Measurements from ENCODE around the gene ARHGAP10. TPM values are rescaled to one million over a fixed set of nuclear protein-coding genes. Genes with fewer than 3 reads are reported as not detected.

The ARHGAP10 gene
- total and polyA plus RNA-seq, 3 experiments from 2014 or later: 8.6 to 14.0 (median 9.7) TPM

DNA sequence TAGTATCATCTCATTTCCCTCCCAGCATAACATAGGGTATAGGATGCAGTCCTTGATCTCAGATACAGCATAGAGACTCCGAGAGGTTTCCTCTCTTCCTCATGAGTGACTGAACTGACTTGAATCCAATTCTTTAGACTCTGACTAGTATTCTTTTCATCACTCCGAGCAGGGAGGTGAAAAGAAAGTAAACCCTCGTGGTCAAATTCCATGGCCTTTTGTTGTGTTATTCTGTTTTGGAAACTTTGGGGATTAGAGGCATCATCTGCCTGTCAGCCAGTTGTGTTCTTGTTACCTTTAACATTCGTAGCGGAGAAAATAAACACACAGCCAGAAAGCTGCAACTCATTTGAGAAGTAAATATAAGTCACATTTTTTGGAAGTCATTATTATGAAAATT is 206.6 kb downstream of the ARHGAP10 start:
- no peaks in the 10 kb centered on the region for H3K27me3 ChIP-seq (ENCODE audit: insufficient read depth, low read length, poor library complexity, severe bottlenecking)
- H3K27ac Mint-ChIP-seq: peak overlapping the region in 2 of 8 donors; percentile 1 to 4
- H3K36me3 Mint-ChIP-seq: no peaks in the 10 kb centered on the region
- ChIA-PET CTCF (interaction anchor here (0.7 kb wide), 1 partner anchor 10 kb away, joined by 3 read pairs; no protein-coding TSS in a partner anchor), POLR2A (no interaction called here)
- H3K9me3 ChIP-seq (ENCODE audit: low read length): no peaks in the 10 kb centered on the region
- no peaks in the 10 kb centered on the region for H3K36me3 ChIP-seq (ENCODE audit: insufficient read depth, low read length)
- H3K4me3 ChIP-seq (ENCODE audit: low read length): no peak overlapping the region
- H3K4me1 ChIP-seq (ENCODE audit: insufficient read depth, low read length): peaks cover 10% of the 10 kb centered on the region
- H3K27me3 Mint-ChIP-seq: no peaks in the 10 kb centered on the region
- H3K4me3 Mint-ChIP-seq: no peak overlapping the region
- H3K27ac ChIP-seq (ENCODE audit: low read depth, low read length): no peak overlapping the region
- DNase-seq: no peak
- H3K9me3 Mint-ChIP-seq: no peaks in the 10 kb centered on the region
- peaks cover 18 to 35% (median 28%) of the 10 kb centered on the region in 3 donors for H3K4me1 Mint-ChIP-seq

DNA sequence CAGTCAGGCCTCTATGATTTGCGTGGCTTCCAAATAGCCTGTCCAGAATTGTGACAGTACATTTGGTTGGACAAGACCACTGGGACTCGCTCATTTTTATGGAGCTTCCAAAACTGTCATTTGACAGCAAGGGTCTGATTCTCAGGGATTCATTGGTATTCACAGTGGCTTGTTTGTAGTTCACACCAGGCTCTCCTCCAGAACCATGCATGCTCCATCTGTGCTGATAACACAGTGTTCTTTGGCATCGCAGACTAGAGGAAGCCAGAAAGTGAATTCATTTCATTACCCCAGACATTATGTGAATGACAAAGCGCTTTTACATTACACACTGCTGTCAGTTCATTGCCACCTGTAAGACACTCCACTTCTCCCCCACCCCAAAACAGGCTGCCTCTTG is 208.3 kb downstream of the ARHGAP10 start:
- POLR2A ChIA-PET: no interaction called here
- CTCF ChIA-PET: no interaction called here
- H3K4me3 Mint-ChIP-seq: no peak overlapping the region

DNA sequence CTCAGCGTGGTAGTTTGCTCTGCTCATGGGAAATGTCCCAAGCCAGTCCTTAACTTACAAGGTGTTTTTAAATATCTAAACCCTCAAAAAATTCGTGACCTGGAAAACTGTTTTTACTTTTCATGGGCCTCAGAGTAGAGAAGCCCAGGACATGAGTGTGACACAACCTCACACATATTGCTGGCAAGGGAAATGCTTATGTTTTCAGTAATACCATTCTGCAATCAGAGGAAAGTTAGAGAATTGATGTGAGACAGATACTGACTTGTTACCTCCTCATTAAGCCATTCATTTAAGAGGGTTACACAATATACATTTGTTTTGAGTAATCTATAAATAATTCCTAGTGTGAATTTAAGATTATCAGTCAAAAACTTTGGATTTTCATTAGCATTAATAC is 209.5 kb downstream of the ARHGAP10 start:
- H3K9me3 Mint-ChIP-seq: no peaks in the 10 kb centered on the region
- ChIA-PET POLR2A (no interaction called here), CTCF (no interaction called here)
- H3K4me1 Mint-ChIP-seq: peaks cover 39 to 56% (median 52%) of the 10 kb centered on the region in 3 donors
- Histone ChIP-seq H3K36me3 (ENCODE audit: insufficient read depth, low read length) (no peaks in the 10 kb centered on the region), H3K27ac (ENCODE audit: low read depth, low read length) (no peak overlapping the region), H3K9me3 (ENCODE audit: low read length) (no peaks in the 10 kb centered on the region), H3K27me3 (ENCODE audit: insufficient read depth, low read length, poor library complexity, severe bottlenecking) (no peaks in the 10 kb centered on the region), H3K4me3 (ENCODE audit: low read length) (no peak overlapping the region), H3K4me1 (ENCODE audit: insufficient read depth, low read length) (peaks cover 23% of the 10 kb centered on the region)
- no peak for DNase-seq
- no peak overlapping the region for H3K4me3 Mint-ChIP-seq
- peaks cover 0 to 4% (median 0%) of the 10 kb centered on the region in 3 donors for H3K36me3 Mint-ChIP-seq
- H3K27me3 Mint-ChIP-seq: peaks cover 0 to 4% of the 10 kb centered on the region in 2 donors
- peak overlapping the region in 1 of 8 donors; percentile 16 for H3K27ac Mint-ChIP-seq

More for the DNA sequence above, 208.3 kb downstream of the ARHGAP10 start:
- Mint-ChIP-seq H3K9me3 (no peaks in the 10 kb centered on the region), H3K4me1 (peaks cover 35 to 52% (median 44%) of the 10 kb centered on the region in 3 donors), H3K36me3 (peaks cover 0 to 4% (median 0%) of the 10 kb centered on the region in 3 donors), H3K27ac (peak overlapping the region in 2 of 8 donors; percentile 27 to 50), H3K27me3 (peaks cover 0 to 3% of the 10 kb centered on the region in 2 donors)
- no peaks in the 10 kb centered on the region for H3K9me3 ChIP-seq (ENCODE audit: low read length)
- no peaks in the 10 kb centered on the region for H3K36me3 ChIP-seq (ENCODE audit: insufficient read depth, low read length)
- no peak for DNase-seq
- no peak overlapping the region for H3K27ac ChIP-seq (ENCODE audit: low read depth, low read length)
- no peaks in the 10 kb centered on the region for H3K27me3 ChIP-seq (ENCODE audit: insufficient read depth, low read length, poor library complexity, severe bottlenecking)
- H3K4me3 ChIP-seq (ENCODE audit: low read length): no peak overlapping the region
- H3K4me1 ChIP-seq (ENCODE audit: insufficient read depth, low read length): peaks cover 23% of the 10 kb centered on the region

DNA sequence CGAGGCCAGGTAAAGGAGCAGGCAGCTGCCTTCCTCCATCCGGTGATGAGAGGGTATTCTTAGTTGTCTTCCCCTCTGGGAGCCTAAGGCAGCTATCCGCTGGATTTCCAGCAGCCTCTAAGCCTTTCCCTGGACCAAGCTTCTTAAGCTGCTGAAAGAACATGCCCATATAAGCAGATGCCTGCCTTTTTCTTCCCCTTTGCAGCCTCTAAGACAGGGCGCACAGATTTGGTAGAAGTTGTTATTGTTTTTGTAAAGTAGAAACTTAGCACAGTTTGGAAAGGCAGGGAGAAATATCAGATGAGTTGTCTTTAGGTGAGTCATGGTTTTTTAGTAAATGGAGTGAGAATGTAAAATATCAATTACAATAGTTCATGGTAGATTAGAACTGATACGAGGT is 210.8 kb downstream of the ARHGAP10 start:
- Mint-ChIP-seq H3K27me3 (peaks cover 0 to 4% of the 10 kb centered on the region in 2 donors), H3K27ac (peak overlapping the region in 7 of 8 donors; percentile 10 to 92 (median 77)), H3K9me3 (no peaks in the 10 kb centered on the region), H3K4me3 (peak overlapping the region; percentile 11 to 77 (median 69)), H3K4me1 (peaks cover 39 to 56% (median 52%) of the 10 kb centered on the region in 3 donors), H3K36me3 (peaks cover 4 to 9% (median 6%) of the 10 kb centered on the region in 3 donors)
- H3K27ac ChIP-seq (ENCODE audit: low read depth, low read length): no peak overlapping the region
- H3K4me1 ChIP-seq (ENCODE audit: insufficient read depth, low read length): peaks cover 23% of the 10 kb centered on the region
- H3K4me3 ChIP-seq (ENCODE audit: low read length): no peak overlapping the region
- ChIA-PET CTCF (interaction anchor here (1.4 to 1.5 kb wide), 3 partner anchors 10 to 76 kb away, joined by 3 read pairs; no protein-coding TSS in a partner anchor), POLR2A (interaction anchor here (1.0 to 1.3 kb wide), 2 partner anchors 500 to 503 kb away, joined by 3 to 10 read pairs; partner anchors contain the start of gene NR3C2)
- H3K27me3 ChIP-seq (ENCODE audit: insufficient read depth, low read length, poor library complexity, severe bottlenecking): no peaks in the 10 kb centered on the region
- no peaks in the 10 kb centered on the region for H3K36me3 ChIP-seq (ENCODE audit: insufficient read depth, low read length)
- no peak for DNase-seq
- H3K9me3 ChIP-seq (ENCODE audit: low read length): no peaks in the 10 kb centered on the region

DNA sequence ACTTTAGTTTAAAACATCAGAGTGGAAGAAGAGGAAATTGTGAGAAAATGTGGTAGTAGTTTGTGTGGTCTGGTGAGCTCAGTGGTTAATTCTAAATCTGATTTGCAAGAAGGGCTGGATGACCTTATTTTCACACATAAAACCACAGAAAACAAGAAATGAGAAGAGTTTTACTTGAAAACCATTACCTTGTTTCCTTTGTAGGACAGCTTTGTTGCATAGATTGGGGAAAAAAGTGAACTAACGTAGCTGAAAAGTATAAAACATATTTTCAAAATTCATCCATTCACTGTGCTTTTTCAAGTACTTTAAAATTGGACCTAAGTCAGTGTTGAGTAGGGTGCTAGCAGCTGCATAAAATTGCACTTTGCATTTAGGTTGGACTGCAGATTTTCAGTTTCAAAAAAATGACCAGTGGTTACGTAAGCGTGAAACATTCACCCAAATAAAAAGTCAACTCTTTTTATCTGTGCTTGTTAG is 211.3 kb downstream of the ARHGAP10 start:
- H3K27ac Mint-ChIP-seq: peak overlapping the region; percentile 0 to 92 (median 76)
- no peak overlapping the region for H3K27ac ChIP-seq (ENCODE audit: low read depth, low read length)
- peaks cover 4 to 9% (median 8%) of the 10 kb centered on the region in 3 donors for H3K36me3 Mint-ChIP-seq
- H3K4me3 Mint-ChIP-seq: peak overlapping the region; percentile 11 to 77 (median 69)
- H3K4me1 Mint-ChIP-seq: peaks cover 39 to 56% (median 52%) of the 10 kb centered on the region in 3 donors
- peaks cover 23% of the 10 kb centered on the region for H3K4me1 ChIP-seq (ENCODE audit: insufficient read depth, low read length)
- no peaks in the 10 kb centered on the region for H3K27me3 ChIP-seq (ENCODE audit: insufficient read depth, low read length, poor library complexity, severe bottlenecking)
- H3K27me3 Mint-ChIP-seq: peaks cover 0 to 4% of the 10 kb centered on the region in 2 donors
- H3K4me3 ChIP-seq (ENCODE audit: low read length): peak overlapping the region; percentile 15
- ChIA-PET POLR2A (interaction anchor here (1.0 to 1.3 kb wide), 2 partner anchors 500 to 503 kb away, joined by 3 to 10 read pairs; partner anchors contain the start of gene NR3C2), CTCF (interaction anchor here (1.4 to 1.5 kb wide), 3 partner anchors 10 to 77 kb away, joined by 3 read pairs; no protein-coding TSS in a partner anchor)
- no peaks in the 10 kb centered on the region for H3K9me3 Mint-ChIP-seq
- no peaks in the 10 kb centered on the region for H3K36me3 ChIP-seq (ENCODE audit: insufficient read depth, low read length)
- no peaks in the 10 kb centered on the region for H3K9me3 ChIP-seq (ENCODE audit: low read length)
- DNase-seq: peak in 1 of 5 donors; percentile 61

DNA sequence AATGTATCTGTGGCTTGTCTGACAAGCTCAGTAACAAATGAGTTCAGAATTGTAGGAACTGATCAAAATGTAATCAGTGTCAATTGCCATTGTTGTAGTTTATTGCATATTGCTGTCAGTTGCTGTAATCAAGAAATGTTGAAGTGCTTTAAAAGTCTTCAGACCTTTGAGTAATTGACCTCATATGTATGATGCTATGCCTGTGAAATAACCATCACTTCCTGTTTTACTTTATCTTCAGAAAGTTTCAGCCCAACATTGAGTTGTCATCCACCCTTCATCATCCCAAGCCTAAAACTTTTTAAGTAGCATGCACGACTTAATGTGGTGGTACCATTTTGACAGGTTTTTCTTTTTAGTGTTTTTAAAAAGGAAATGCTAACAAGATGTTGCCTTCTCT is 212.4 kb downstream of the ARHGAP10 start:
- H3K4me1 ChIP-seq (ENCODE audit: insufficient read depth, low read length): peaks cover 23% of the 10 kb centered on the region
- Mint-ChIP-seq H3K27me3 (peaks cover 0 to 4% of the 10 kb centered on the region in 2 donors), H3K4me3 (peak overlapping the region; percentile 11 to 77 (median 68)), H3K9me3 (no peaks in the 10 kb centered on the region), H3K4me1 (peaks cover 39 to 56% (median 49%) of the 10 kb centered on the region in 3 donors), H3K36me3 (peaks cover 7 to 14% (median 9%) of the 10 kb centered on the region in 3 donors), H3K27ac (peak overlapping the region in 7 of 8 donors; percentile 34 to 92 (median 77))
- H3K4me3 ChIP-seq (ENCODE audit: low read length): no peak overlapping the region
- no peak overlapping the region for H3K27ac ChIP-seq (ENCODE audit: low read depth, low read length)
- ChIA-PET POLR2A (no interaction called here), CTCF (interaction anchor here (1.4 kb wide), 1 partner anchor 11 kb away, joined by 3 read pairs; no protein-coding TSS in a partner anchor)
- H3K9me3 ChIP-seq (ENCODE audit: low read length): no peaks in the 10 kb centered on the region
- no peaks in the 10 kb centered on the region for H3K36me3 ChIP-seq (ENCODE audit: insufficient read depth, low read length)
- DNase-seq: peak in 1 of 5 donors; percentile 5
- H3K27me3 ChIP-seq (ENCODE audit: insufficient read depth, low read length, poor library complexity, severe bottlenecking): no peaks in the 10 kb centered on the region

DNA sequence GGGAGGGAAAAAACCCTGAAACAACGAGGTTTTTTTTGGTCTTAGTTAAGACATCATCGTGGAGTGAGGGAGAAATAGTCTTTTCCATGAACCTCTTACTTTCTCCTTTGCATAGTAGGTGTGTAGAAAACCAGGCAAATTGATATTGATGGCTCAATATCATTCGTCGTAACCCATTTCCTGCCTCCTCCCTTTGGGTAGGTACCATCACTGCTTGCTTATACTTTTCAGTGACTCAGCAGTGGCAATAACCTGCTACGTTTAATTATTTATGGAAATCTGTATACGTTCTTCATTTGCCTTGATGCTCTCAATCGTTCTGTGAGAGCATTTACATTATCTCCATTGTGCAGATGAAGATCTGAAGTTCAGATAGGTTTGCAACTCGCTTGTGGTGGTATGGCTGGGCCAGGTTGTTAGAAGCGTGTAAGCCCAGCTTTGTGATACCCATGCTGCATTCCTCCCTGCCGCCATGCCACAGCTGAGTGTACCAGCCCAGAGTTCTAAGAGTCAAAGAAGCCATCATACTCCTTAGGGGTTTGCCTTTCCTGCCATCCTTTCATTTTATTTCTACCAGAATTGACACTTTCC is 212.9 kb downstream of the ARHGAP10 start:
- Histone ChIP-seq H3K36me3 (ENCODE audit: insufficient read depth, low read length) (no peaks in the 10 kb centered on the region), H3K4me1 (ENCODE audit: insufficient read depth, low read length) (peaks cover 23% of the 10 kb centered on the region), H3K27ac (ENCODE audit: low read depth, low read length) (no peak overlapping the region), H3K9me3 (ENCODE audit: low read length) (no peaks in the 10 kb centered on the region), H3K4me3 (ENCODE audit: low read length) (no peak overlapping the region), H3K27me3 (ENCODE audit: insufficient read depth, low read length, poor library complexity, severe bottlenecking) (no peaks in the 10 kb centered on the region)
- Mint-ChIP-seq H3K4me3 (peak overlapping the region in 6 of 7 donors; percentile 16 to 77 (median 43)), H3K4me1 (peaks cover 39 to 55% (median 48%) of the 10 kb centered on the region in 3 donors), H3K27me3 (peaks cover 0 to 4% of the 10 kb centered on the region in 2 donors), H3K27ac (peak overlapping the region; percentile 34 to 92 (median 78)), H3K9me3 (no peaks in the 10 kb centered on the region), H3K36me3 (peaks cover 7 to 16% (median 9%) of the 10 kb centered on the region in 3 donors)
- ChIA-PET CTCF (no interaction called here), POLR2A (no interaction called here)
- no peak for DNase-seq

DNA sequence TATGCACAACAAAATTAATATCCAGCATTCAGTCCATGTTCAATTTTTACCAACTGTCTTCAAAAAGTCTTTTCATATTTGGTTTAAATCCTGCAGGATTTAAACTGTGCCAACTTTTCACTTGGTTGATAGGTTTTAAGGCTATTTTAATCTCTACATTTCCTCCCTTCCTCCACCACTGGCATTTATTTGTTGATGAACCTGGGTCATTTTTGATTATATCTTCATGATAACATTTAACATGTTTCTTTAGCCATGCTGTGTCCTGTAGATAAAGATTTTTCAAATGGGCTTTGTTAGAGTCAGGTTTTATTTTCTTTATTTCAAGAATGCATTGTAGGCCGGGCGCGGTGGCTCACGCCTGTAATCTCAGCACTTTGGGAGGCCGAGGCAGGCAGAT is 216.4 kb downstream of the ARHGAP10 start:
- Mint-ChIP-seq H3K4me3 (no peak overlapping the region), H3K4me1 (peaks cover 22 to 26% (median 23%) of the 10 kb centered on the region in 3 donors), H3K36me3 (peaks cover 8 to 18% (median 9%) of the 10 kb centered on the region in 3 donors), H3K27ac (no peak overlapping the region), H3K27me3 (peaks cover 0 to 4% of the 10 kb centered on the region in 2 donors), H3K9me3 (peaks cover 0 to 3% (median 0%) of the 10 kb centered on the region in 5 donors)
- Histone ChIP-seq H3K9me3 (ENCODE audit: low read length) (no peaks in the 10 kb centered on the region), H3K27ac (ENCODE audit: low read depth, low read length) (no peak overlapping the region), H3K27me3 (ENCODE audit: insufficient read depth, low read length, poor library complexity, severe bottlenecking) (no peaks in the 10 kb centered on the region), H3K4me1 (ENCODE audit: insufficient read depth, low read length) (peaks cover 15% of the 10 kb centered on the region), H3K4me3 (ENCODE audit: low read length) (no peak overlapping the region), H3K36me3 (ENCODE audit: insufficient read depth, low read length) (no peaks in the 10 kb centered on the region)
- ChIA-PET POLR2A (no interaction called here), CTCF (no interaction called here)
- no peak for DNase-seq
